HUES64 (cell line): Measurements from ENCODE around the gene RIC1. TPM values are rescaled to one million over a fixed set of nuclear protein-coding genes. Genes with fewer than 3 reads are reported as not detected.
"Not testable (repeated sequence)": the region's sequence is repeated elsewhere in the genome, so short reads cannot be mapped to it uniquely, and the experiment has no call there.

Experiments
- H3K27ac ChIP-seq: 2 replicates; pipeline ENCODE4 v1.7.0; 2013; ENCODE audit warnings: low read depth, low read length, inconsistent platforms
- H3K27me3 ChIP-seq: 2 replicates; pipeline ENCODE4 v1.6.1; 2013; ENCODE audit warnings: mild to moderate bottlenecking, low read length; ENCODE audit not compliant: insufficient read depth
- H3K36me3 ChIP-seq: 2 replicates; pipeline ENCODE4 v1.6.1; 2013; ENCODE audit warnings: mild to moderate bottlenecking, low read length; ENCODE audit not compliant: insufficient read depth
- H3K4me1 ChIP-seq: 2 replicates; pipeline ENCODE4 v1.6.1; 2013; ENCODE audit warnings: mild to moderate bottlenecking, low read length, moderate library complexity; ENCODE audit not compliant: insufficient read depth
- H3K4me3 ChIP-seq: 2 replicates; pipeline ENCODE4 v1.5.1; 2013; ENCODE audit warnings: mild to moderate bottlenecking, low read length, moderate library complexity
- H3K9ac ChIP-seq: 2 replicates; pipeline ENCODE4 v1.6.1; 2013; ENCODE audit warnings: mild to moderate bottlenecking, low read depth, low read length
- H3K9me3 ChIP-seq: 2 replicates; pipeline ENCODE4 v1.6.1; 2013; ENCODE audit warnings: low read depth, low read length; ENCODE audit not compliant: insufficient read depth
- WGBS: fragments of 150-250, 120-280 bp; methylation state at CpG from one replicate; pipeline ENCODE4 v1.1.7; 2013; ENCODE audit warnings: missing lambda C conversion rate; 5-methylcytosine and 5-hydroxymethylcytosine counted together
- polyA plus RNA-seq, 2 experiments: library from polyadenylated mRNA; stranded (reverse); fragments of 50-300 nt; gene quantifications; one replicate each; pipeline ENCODE4 v1.2.3, GENCODE V29; 2013

RIC1 gene
- 10.4 TPM for polyA plus RNA-seq (2013, experiment 1 of 2)
- polyA plus RNA-seq (2013, experiment 2 of 2) = 11.0 TPM

GRCh38 chr9:5628530-5629311 lies at the start of gene RIC1:
TSS of gene RIC1 (plus strand) at chr9:5629107. CDS start at chr9:5629310, 203 bp downstream.
- peak within 1 kb of the TSS; percentile 83 for H3K4me3 ChIP-seq
- peak within 1 kb of the TSS; percentile 82 for H3K9ac ChIP-seq
- peaks cover 23% of the 10 kb centered on the region for H3K4me1 ChIP-seq
- no peaks in the 10 kb centered on the region for H3K27me3 ChIP-seq
- H3K9me3 ChIP-seq = no peaks in the 10 kb centered on the region
- WGBS = under 1% methylated on average over 84 of the region's 84 CpGs
- peak within 1 kb of the TSS; percentile 93 for H3K27ac ChIP-seq
- H3K36me3 ChIP-seq = no peaks in the 10 kb centered on the region

GRCh38 chr9:5579881-5580280 lies 49.0 kb upstream of the RIC1 start:
- Histone ChIP-seq H3K9ac (no peak overlapping the region), H3K27me3 (no peaks in the 10 kb centered on the region), H3K4me3 (no peak overlapping the region), H3K4me1 (no peaks in the 10 kb centered on the region), H3K27ac (no peak overlapping the region), H3K9me3 (no peaks in the 10 kb centered on the region), H3K36me3 (no peaks in the 10 kb centered on the region)
- WGBS = 100% methylated on average over 1 of the region's 1 CpG

DNA sequence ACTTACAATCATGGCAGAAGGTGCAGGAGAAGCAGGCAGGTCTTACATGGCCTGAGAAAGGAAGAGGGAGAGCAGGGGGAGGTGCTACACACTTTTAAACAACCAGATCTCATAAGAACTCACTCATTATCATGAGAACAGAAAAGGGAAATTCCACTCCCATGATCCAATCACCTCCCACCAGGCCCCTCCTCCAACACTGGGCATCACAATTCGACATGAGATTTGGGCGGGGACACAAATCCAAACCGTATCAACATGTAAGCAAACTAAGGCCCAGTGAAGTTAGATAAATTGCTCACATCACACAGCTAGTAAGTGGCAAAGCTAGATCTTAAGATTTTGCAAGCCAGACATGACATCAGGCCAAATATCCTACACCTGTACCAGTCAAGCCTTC lies 48.3 kb upstream of the RIC1 start:
- 96% methylated on average over 3 of the region's 3 CpGs for WGBS
- Histone ChIP-seq H3K9me3 (no peaks in the 10 kb centered on the region), H3K4me3 (no peak overlapping the region)

DNA sequence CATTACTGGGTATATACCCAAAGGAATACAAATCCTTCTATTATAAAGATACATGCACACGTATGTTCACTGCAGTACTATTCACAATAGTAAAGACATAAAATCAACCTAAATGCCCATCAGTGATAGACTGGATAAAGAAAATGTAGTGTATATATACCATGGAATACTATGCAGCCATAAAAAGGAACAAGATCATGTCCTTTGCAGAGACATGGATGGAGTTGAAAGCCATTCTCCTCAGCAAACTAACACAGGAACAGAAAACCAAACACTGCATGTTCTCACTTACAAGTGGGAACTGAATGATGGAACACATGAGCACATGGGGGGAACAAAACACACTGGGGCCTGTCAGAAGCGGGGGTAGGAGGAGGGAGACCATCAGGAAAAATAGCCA lies 47.2 kb upstream of the RIC1 start:
- not testable (repeated sequence) for H3K27me3 ChIP-seq, H3K9me3 ChIP-seq, H3K27ac ChIP-seq, H3K4me1 ChIP-seq, H3K36me3 ChIP-seq, H3K4me3 ChIP-seq, H3K9ac ChIP-seq
- 90% methylated on average over 1 of the region's 2 CpGs for WGBS

More for the DNA sequence above, 48.3 kb upstream of the RIC1 start:
- H3K4me1 ChIP-seq = no peaks in the 10 kb centered on the region
- H3K9ac ChIP-seq = no peak overlapping the region
- no peaks in the 10 kb centered on the region for H3K36me3 ChIP-seq
- no peak overlapping the region for H3K27ac ChIP-seq
- H3K27me3 ChIP-seq = no peaks in the 10 kb centered on the region

DNA sequence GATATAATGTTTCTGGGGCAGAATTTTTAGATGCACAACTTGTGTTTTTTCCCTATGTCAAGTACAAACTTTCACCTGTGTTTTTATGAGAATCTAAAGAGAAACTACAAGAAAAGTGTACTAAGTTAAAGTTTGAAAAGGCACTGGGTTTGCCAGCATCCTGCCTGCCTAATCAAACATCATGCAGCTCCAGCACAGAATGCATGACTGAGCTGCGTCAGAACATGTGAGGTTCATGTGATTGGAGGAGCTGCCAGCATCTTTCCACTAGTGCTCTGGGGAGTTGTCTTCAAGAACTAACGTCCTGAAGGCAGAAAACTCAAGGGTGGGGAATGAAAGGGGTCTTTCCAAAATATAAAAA lies 46.1 kb upstream of the RIC1 start:
- Histone ChIP-seq H3K36me3 (no peaks in the 10 kb centered on the region), H3K27ac (no peak overlapping the region), H3K4me1 (no peaks in the 10 kb centered on the region), H3K27me3 (no peaks in the 10 kb centered on the region), H3K9ac (no peak overlapping the region), H3K9me3 (no peaks in the 10 kb centered on the region), H3K4me3 (no peak overlapping the region)
- 79% methylated on average over 2 of the region's 2 CpGs for WGBS

DNA sequence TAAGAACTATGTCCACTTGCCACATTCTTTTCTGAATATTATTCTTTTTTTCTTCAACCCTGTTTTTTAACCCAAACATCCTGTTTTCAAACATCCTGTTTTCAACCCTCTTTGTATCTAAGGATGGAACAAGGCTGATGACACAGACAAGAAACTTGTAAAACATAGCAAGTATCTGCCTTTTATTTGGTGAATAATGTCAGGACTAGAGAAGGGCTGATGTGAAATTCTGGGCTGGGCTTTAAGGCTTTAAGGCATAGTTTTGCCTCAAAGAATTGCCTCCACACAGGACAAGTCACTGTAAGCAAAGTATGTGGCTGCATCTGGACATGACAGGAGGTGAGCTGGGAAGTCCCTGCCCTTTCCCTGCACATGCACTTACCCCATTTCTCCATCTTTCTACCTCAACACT lies 42.5 kb upstream of the RIC1 start:
- H3K27me3 ChIP-seq = no peaks in the 10 kb centered on the region
- H3K9ac ChIP-seq = no peak overlapping the region
- 0 out of 2 replicates have a peak, but pooled peaks cover 5% of the 10 kb centered on the region for H3K4me1 ChIP-seq
- H3K36me3 ChIP-seq = no peaks in the 10 kb centered on the region
- no peak overlapping the region for H3K4me3 ChIP-seq
- no peaks in the 10 kb centered on the region for H3K9me3 ChIP-seq
- no peak overlapping the region for H3K27ac ChIP-seq

GRCh38 chr9:5587024-5587423 lies 41.9 kb upstream of the RIC1 start:
- Histone ChIP-seq H3K9ac (no peak overlapping the region), H3K4me1 (0 out of 2 replicates have a peak, but pooled peaks cover 5% of the 10 kb centered on the region), H3K9me3 (no peaks in the 10 kb centered on the region), H3K27me3 (no peaks in the 10 kb centered on the region), H3K27ac (no peak overlapping the region), H3K36me3 (no peaks in the 10 kb centered on the region), H3K4me3 (no peak overlapping the region)
- 72% methylated on average over 1 of the region's 1 CpG for WGBS

DNA sequence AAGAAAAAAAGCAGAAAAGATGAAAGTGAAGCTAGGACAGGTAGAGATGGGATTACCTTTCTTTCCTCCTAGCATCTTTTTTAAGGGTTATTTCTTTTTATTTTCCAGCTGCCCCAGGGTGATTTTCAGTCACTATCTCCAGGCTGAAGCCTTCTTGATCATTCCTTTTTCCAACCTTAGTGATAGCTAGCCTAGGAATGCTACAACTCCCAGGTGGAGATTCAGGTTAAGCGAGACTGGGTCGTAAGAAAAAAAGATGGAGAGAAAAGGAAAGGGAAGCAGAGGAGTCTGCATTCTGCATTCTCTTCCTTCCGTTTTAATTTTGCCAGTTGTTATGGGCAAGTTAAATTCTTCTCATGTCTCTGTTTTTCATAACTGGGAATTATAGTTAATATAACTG lies 36.7 kb upstream of the RIC1 start:
- 98% methylated on average over 3 of the region's 3 CpGs for WGBS
- H3K27me3 ChIP-seq = no peaks in the 10 kb centered on the region
- H3K9me3 ChIP-seq = no peaks in the 10 kb centered on the region
- 0 out of 2 replicates have a peak, but pooled peaks cover 5% of the 10 kb centered on the region for H3K4me1 ChIP-seq
- no peak overlapping the region for H3K27ac ChIP-seq
- no peak overlapping the region for H3K9ac ChIP-seq
- no peaks in the 10 kb centered on the region for H3K36me3 ChIP-seq
- H3K4me3 ChIP-seq = no peak overlapping the region

DNA sequence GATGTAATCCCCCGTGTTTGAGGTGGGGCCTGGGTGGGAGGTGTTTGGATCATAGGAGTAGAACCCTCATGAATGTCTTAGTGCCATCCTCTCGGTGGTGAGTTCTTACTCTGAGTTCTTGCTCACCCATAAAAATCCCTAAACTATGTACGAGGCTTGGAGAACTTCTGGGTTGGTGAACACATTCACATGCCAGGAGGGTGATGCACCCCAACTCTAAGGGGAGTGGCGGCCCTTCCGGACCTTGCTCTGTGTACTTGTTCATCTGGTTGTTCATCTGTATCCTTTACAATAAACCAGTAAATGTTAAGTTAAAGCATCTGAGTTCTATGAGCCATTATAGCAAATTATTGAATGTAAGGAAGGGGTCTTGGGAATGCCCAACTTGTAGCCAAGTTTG lies 36.0 kb upstream of the RIC1 start:
- no peak overlapping the region for H3K9ac ChIP-seq
- no peaks in the 10 kb centered on the region for H3K27me3 ChIP-seq
- H3K27ac ChIP-seq = no peak overlapping the region
- 94% methylated on average over 5 of the region's 5 CpGs for WGBS
- H3K9me3 ChIP-seq = no peaks in the 10 kb centered on the region
- H3K4me1 ChIP-seq = 0 out of 2 replicates have a peak, but pooled peaks cover 5% of the 10 kb centered on the region
- H3K4me3 ChIP-seq = no peak overlapping the region
- H3K36me3 ChIP-seq = no peaks in the 10 kb centered on the region

- Histone ChIP-seq H3K27me3 (no peaks in the 10 kb centered on the region), H3K4me3 (no peak overlapping the region), H3K27ac (no peak overlapping the region), H3K4me1 (0 out of 2 replicates have a peak, but pooled peaks cover 5% of the 10 kb centered on the region), H3K9me3 (no peaks in the 10 kb centered on the region), H3K9ac (no peak overlapping the region), H3K36me3 (no peaks in the 10 kb centered on the region)
- 100% methylated on average over 1 of the region's 2 CpGs for WGBS
Measured at GRCh38 chr9:5593904-5594303, 35.0 kb upstream of the RIC1 start.

GRCh38 chr9:5596173-5596572 lies 32.7 kb upstream of the RIC1 start:
- Histone ChIP-seq H3K27me3 (no peaks in the 10 kb centered on the region), H3K4me1 (no peaks in the 10 kb centered on the region), H3K9ac (no peak overlapping the region), H3K4me3 (no peak overlapping the region), H3K36me3 (no peaks in the 10 kb centered on the region), H3K27ac (no peak overlapping the region), H3K9me3 (no peaks in the 10 kb centered on the region)
- 90% methylated on average over 2 of the region's 2 CpGs for WGBS
